NCI-H526 treated with DMSO at 0.1 percent for 48 hours (cell line): ENCODE measurements around the gene TDRKH.
"Not testable (repeated sequence)": the region's sequence is repeated elsewhere in the genome, so short reads cannot be mapped to it uniquely, and the experiment has no call there.

Source experiments
- DNase-seq: peaks from one replicate; lab custom pipeline; 2025; lab: John Stamatoyannopoulos, UW

TDRKH gene

DNA sequence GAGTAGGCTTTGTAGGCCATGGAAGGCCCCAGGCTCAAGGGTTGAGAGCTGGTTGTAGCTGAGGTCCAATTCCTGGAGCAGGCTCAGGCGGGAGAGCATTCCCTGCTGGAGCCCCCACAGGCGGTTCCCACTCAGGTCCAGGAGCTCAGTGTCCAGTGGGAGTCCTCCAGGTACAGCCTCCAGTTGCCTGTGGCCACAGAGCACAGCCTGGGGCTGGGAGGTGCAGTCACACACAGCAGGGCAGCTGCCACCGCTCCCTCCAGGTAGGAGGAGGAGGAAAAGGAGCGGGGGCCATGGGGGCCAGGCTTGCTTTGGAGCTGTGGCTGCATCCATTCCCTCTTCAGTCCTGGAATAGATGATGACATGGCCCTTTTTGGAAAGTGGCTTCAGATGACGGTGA lies 12.1 kb upstream of the TDRKH start:
- DNase-seq = no peak

GRCh38 chr1:151801846-151802245 lies 11.5 kb upstream of the TDRKH start:
- no peak for DNase-seq

DNA sequence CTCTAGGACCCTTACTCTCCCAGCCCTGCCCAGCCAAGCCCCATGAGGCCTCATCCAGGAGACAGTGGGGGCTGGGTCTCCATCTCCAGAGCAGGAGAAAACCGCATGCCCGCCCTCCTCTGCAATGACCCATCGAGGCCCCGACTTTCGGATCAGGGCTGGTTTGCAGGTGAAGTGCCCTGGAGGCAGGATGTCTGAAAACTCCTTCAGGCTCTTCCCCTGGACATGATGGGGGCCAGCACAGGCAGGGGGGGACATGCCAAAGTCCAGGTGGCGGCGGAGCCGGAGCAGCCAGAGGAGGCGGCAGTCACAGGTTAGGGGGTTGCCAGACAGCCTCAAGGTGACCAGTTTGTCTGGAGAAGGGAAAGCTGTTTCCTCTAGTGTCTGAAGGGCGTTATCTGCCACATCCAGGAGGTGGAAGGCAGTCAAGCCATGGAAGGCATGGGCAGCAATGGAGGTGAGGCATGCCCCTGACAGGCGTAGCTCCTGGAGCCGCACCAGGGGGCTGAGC lies 11.1 kb upstream of the TDRKH start:
- DNase-seq = no peak

DNA sequence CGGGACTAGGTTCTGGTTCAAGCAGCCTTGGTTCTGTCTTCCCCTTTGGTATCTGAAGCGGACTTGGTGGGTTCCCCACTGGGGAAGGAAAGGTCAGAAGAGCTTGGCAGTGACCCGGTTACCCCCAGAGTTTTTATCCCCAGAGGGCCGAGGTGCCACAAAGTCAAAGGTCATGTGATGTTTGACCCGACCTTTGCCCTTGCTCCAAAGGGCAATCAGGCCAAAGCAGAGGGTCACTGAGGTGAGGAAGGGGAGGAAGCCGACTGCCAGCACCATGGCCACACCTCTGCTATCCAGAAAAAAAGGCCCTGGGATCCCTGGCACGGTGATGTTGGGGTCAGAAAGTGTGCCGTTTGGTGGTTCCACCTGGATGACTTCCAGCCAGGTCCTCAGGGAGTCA lies 10.5 kb upstream of the TDRKH start:
- no peak for DNase-seq

- DNase-seq = no peak
These were observed 9.1 kb upstream of the TDRKH start for GRCh38 chr1:151799179-151800022.

DNA sequence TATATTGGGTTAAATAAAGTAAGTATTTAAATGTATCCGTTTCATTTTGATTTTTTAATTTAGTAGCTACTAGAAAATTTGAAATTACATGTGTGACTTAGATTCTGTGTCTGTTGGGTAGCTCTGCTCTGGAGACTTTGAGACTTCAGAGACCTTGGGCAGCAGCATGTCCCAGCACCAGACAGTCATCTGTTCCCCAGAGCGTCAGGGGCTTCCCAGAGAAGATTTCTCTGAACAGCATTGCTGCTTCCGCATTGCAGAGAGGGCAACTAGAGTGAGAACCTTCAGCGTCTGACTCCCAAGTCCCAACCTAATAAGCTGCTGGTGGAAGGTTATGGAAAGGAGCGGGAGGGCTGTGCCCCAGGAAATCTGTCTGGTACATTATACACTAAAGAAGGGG lies 8.3 kb upstream of the TDRKH start:
- DNase-seq = no peak

DNA sequence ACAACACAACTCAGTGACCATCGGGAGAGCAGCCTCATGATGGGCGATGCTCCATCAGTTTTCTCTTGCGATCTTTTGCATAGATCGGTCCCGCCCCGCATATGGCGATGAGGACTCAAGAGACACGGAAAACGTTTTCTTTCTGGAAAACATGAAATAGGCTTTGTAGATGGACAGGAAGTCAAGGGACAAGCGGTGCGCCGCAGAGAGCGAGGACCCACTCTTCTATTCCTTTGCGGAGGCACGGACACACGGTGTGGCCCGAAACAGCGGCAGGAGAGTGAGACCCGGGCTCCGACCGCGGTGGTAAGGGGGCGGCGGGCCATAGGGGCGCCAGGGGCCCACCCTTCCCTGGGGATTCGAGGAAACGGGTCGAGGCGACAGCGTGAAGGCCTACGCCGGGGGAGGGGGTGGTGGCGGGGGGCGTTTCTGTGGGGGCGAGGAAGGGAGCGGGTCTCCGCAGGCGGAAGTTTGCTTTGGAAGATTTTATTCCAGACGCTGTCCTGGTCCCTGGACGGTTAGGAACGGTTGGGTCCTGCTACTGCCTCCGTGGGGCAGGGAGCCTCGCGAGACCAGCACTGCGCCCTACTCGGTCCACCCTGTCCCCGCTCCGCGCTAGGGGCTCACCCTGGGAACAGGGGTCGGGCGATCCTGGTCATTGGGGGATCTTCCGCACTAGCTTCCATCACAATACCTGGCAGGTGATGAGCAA lies 796 bp upstream of the TDRKH start:
- peak; percentile 69 for DNase-seq

GRCh38 chr1:151787689-151788088 lies 2.6 kb downstream of the TDRKH start:
- no peak for DNase-seq

- no peak for DNase-seq
These were observed 6.5 kb downstream of the TDRKH start for GRCh38 chr1:151783796-151784195.

DNA sequence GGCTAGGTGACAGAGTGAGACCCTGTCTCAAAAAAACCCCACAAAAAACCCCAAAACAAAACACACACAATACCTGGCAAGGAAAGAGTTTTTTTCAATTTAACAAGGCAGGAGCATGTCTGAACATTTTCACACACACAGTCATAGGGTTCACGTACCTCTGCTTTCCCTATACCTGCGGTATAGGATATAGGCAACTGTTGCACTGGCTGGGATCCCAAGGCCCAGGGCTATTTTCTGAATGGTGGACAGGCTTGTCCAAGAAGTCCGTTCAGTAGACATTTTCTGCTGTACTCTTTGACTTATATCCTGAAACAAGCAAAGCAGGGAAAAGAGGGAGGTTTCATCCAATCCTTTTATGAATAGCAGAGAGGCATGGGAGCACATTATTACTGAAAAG lies 7.6 kb downstream of the TDRKH start:
- no peak for DNase-seq

DNA sequence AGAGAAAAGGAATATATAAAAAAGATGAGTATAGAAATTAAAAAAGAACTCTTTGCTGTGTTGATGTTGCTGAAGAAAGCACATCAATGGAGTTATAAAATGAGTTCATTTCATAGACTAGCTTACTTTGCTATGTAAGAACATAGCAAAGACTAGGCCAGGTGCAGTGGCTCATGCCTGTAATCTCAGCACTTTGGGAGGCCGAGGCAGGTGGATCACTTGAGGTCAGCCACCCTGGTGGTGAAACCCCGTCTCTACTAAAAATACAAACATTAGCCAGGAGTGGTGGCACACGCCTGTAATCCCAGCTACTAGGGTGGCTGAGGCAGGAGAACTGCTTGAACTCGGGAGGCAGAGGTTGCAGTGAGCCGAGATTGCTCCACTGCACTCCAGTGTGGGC lies 8.3 kb downstream of the TDRKH start:
- not testable (repeated sequence) for DNase-seq

DNA sequence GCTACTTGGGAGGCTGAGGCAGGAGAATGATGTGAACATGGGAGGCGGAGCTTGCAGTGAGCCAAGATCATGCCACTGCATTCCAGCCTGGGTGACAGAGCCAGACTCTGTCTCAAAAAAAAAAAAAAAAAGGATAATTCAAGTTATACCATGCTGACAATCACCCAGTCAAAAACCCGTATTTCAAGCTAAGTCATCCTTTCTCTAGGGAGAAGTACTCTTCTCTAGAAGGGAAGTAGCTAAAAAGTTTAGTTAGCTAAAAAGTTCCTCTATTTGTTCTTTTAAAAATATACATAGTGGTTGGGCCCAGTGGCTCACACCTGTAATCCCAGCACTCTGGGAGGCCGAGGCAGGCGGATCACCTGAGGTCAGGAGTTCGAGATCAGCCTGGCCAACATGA lies 9.6 kb downstream of the TDRKH start:
- not testable (repeated sequence) for DNase-seq

DNA sequence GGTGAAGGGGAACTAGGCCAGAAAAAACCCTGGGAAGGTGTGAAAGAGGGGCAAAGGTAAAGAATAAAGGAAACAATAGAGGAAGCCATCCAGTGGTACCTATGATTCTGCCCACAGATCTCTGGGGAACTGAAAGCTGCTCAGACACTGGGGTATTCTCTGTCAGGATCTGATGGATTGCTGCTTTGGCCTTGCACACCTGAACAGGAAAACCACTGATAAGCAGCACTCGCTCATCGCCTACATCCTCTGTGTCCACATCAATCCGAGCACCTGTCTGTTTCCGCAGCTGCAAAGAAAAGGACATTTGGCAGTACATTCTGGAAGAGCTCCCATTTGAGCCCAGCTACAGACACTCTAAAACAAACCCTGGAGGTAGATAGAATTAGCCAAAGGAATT lies 10.4 kb downstream of the TDRKH start:
- DNase-seq = no peak

DNA sequence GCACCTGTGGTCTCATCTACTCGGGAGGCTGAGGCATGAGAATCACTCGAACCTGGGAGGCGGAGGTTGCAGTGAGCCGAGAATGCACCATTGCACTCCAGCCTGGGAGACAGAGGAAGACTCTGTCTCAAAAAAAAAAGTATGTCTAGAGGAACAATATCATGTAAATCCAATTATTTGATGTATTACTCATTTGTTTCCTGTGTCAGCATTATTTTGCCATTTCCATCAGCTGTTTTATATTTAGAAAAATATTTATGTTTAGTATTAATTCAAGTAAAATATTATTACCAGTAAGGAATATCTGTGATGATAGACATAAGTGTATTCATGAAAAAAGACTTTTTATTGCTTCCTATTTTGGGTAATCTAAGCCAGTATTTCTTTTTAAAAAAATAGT lies 13.0 kb downstream of the TDRKH start:
- DNase-seq = no peak

DNA sequence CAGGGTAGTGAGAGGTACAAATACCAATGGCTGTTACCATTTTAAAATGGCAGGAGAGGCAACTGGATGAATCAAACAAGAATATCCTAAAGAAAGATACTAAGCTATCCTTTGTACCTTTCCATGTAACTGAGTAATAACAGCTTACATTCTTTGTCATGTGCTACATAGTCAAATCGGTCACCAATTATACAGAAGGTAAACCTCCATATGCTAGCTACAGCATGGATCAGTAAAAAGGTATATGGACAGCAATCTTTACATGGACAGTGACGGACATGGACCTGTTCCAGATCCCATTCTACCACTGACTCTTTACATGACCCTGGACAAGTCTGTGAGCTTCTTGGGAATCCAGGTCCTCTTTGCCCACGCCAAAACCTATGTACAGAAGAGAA lies 13.6 kb downstream of the TDRKH start:
- DNase-seq = no peak

- no peak for DNase-seq
These were observed 14.2 kb downstream of the TDRKH start for GRCh38 chr1:151775894-151776664.

DNA sequence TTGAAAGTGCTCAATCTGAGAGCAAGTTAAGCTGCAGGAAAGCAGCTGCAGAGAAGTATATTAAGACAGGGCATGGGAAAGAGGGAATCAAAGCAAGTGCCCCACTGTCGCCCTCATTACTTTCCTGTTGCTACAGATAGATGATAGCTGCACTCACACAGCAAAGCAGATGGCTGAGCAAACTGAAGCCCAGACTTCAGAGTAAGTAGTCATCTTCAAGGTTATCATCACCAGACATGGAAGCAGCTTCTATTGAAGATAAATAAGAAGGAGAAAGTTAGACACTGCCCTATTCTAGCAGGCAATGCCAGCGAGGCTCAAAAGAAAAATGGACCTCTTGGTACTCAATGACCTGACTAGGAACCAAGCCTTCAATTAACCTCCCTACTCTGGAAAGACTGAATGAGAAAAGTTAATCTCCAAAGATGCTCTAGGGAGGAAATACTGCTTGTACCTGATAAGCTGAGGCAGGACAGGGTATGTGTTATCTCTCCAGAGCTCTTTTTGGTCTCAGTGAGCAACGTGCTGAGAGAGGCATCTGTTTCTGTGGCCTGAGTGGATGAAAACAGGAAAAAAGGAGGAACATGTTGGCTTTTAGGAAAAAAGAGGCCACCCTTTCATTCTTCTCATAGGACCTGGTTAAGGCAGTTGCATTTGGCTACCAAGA lies 15.9 kb downstream of the TDRKH start:
- DNase-seq = no peak

GRCh38 chr1:151773702-151774101 lies 16.6 kb downstream of the TDRKH start:
- no peak for DNase-seq

GRCh38 chr1:151769270-151769669 lies 21.0 kb downstream of the TDRKH start:
- not testable (repeated sequence) for DNase-seq

DNA sequence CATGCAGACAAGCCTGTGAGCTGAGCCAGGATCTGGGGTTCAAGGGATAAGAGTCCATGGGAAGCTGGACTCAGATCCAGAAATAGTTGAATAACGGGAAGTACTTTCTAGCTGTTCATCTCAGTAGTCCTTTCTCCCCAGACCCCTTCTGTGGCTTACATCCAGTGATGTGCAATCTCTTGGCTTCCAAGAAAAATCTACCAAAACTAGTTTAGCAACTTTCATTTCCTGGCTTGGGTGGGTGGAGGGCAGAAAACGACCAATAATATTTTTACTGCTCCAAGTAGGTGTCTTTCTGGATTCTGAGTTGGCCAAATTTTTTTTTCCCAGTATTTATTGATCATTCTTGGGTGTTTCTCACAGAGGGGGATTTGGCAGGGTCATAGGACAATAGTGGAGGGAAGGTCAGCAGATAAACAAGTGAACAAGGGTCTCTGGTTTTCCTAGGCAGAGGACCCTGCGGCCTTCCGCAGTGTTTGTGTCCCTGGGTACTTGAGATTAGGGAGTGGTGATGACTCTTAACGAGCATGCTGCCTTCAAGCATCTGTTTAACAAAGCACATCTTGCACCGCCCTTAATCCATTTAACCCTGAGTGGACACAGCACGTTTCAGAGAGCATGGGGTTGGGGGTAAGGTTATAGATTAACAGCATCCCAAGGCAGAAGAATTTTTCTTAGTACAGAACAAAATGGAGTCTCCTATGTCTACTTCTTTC lies 21.8 kb downstream of the TDRKH start:
- DNase-seq = not testable (repeated sequence)

DNA sequence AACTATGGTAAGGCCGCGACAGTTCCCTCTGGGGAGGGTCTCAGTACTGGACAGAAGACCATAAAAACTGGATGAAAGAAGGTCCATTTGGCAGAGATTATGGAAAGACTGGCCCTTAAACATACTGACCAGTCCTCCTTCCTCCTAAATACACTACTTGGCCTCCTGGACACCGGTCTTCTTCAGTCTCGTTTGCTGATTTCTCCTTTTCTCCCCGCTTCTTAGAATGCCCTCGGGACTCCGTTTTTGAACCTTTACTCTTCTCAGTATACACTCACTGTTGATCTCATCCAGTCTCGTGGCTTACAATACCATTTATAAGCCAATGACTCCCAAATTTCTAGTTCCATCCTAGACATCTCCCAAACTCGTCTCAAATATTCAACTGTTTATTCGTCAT lies 26.3 kb downstream of the TDRKH start:
- DNase-seq = no peak
